Measurements from ENCODE around the gene ANGPTL5.
"Not testable (repeated sequence)": the region's sequence is repeated elsewhere in the genome, so short reads cannot be mapped to it uniquely, and the experiment has no call there.

The ANGPTL5 gene

GRCh38 chr11:101885631-101886030 lies 30.7 kb downstream of the ANGPTL5 start:
- no peak for DNase-seq

DNA sequence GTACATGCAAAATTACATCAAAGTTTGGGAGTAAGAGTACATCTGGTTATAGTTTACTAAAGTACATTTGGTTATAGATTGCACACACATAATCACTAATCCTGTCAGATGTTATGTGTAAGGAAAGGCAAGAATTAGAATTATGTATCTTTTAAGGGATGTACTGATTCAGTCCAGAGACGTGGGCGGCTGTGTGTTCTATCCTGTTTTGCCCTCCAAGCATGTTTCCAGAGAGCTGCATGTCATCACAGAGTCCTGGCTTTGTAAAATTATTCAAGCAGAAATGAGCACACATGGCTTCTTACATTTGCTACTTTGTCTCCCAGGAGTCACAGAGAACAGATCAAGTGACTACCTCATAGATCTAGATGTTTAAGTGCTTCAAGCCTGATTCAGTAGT lies 34.7 kb downstream of the ANGPTL5 start:
- no peak for DNase-seq

- DNase-seq = no peak
These were observed 36.1 kb downstream of the ANGPTL5 start for GRCh38 chr11:101880222-101880621.

GRCh38 chr11:101872171-101872882 lies 44.0 kb downstream of the ANGPTL5 start:
- no peak for DNase-seq

GRCh38 chr11:101870510-101870909 lies 45.8 kb downstream of the ANGPTL5 start:
- DNase-seq = no peak

- no peak for DNase-seq
These were observed 48.4 kb downstream of the ANGPTL5 start for GRCh38 chr11:101867951-101868350.

DNA sequence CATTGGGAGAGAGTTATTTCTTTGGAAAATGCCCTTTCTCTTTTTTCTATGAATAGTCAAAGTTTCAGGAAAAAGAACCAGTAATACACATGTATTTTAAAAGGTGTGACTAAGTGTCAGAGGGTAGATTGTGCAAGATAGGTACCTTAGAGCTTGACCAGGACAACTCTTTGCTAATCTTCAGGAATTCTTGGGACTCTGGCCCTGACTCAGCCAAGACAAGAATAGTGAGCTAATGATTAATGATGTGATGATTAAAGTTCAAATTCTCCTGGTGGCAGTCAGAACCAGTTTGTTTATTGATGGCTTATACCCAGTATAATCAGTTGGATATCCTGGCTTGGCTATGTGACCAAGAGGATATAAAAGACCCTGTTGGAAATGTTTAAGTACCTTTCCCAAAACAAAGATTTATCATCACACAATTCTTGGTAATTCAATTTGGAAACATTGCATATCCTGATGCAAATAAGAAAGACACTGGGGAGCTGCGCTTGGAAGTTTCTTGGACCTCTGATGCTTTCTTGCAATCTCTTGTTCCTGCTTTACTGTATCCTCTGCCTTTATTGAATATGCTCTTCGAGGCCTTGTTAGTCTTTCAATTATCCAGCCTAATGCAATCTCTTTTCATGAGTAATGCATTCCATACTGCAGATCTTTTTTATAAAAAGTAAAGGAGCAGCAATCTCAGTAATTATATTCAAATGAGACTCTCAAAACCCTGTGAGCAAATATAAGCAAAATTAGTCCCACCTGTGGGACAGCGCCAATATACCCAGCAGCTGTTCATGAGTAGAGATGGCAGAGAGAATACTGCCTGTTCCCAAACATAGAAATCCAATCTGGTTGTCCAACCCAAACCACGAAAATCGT lies 49.5 kb downstream of the ANGPTL5 start:
- no peak for DNase-seq

DNA sequence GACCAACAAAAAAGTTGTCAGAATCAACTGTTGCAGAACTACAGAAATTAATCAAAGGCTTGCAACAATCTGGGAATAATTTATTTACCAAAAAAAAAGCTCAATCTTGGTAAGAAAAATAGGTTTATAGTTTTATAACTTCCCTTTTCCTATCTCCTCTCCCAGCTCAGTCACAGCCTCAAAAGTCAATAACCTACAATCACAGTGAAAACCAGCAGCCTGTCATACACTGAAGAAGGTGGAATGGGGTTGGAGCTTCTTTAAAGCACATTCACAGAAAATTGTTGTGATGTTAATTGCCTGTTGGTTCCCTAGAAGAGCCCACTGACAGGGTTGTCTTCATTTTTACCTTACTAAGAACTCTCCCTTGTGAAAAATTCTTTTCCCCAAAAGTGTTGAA lies 52.2 kb downstream of the ANGPTL5 start:
- DNase-seq = no peak

DNA sequence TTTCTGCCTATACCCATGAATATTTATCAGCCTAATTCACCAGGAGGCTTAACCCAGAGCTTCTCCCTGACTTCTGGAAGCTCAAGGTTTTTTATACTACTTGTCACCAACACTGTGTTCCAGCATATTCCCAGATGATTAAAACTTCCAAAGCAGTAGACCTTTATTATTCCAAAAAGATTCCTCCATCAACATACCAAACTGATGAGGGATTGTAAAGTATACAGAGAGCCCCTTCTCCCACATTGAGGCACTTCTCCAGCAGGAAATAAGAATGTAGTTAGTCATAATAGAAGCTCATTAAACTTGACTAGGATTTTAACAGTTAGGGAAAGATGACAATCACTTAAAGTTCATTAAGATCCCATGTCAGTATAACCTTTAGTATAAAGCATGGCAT lies 53.0 kb downstream of the ANGPTL5 start:
- DNase-seq = no peak

- no peak for DNase-seq
These were observed 53.7 kb downstream of the ANGPTL5 start for GRCh38 chr11:101862391-101863233.

DNA sequence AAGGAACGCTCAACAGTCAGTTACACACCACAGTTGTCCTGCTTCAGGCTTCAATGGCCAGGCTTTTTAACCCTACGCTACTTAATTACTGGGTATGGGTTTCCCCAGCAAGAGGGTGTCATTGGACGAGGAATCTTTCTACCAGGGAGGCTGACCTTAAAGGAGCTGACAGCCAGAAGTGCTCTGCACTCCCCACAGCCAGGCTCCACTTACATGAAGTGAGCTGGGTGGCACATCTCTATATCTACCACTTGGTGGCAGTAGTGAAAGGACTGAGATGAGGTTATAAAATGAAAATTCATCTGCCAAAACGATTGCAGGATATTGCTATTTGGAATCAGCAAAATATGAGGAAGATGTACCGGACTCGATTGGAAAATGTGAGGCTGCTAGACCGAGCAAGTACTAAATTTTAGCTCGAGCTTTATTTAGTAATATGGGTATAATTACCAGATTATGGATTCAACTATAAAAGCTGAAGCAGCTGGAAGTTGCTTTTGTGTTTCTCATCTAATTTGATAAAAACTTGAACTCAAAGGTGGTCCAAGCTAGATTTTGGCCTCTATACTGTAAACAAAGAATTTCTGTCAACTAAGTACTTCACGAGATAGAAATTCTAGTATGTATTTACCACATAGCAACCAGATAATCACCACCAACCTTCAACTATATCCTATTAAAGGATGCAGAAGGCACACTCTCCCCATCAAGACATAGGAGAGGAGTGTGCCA lies 55.5 kb downstream of the ANGPTL5 start:
- DNase-seq = peak; percentile 16 to 46

- not testable (repeated sequence) for DNase-seq
These were observed 64.1 kb downstream of the ANGPTL5 start for GRCh38 chr11:101852260-101852659.

DNA sequence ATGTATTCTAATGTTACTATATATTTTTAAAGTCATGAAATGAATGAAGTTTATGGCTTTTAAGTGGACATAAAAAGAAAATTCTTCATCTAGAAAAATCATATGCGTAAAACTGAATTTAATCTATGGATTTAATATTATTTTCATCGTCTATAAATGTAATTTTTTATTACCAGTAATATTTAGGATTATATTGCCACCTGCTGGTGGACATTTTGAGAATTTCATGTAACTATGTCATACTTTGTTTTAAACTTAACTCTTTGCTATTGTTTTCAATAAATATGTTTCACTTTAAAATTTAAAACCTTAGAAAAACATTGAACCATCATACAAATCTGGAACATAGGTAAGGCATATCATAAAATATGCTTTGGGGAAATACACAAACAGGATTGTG lies 68.1 kb downstream of the ANGPTL5 start:
- DNase-seq = peak in 1 of 2 donors; percentile 56

- no peak for DNase-seq
These were observed 71.7 kb downstream of the ANGPTL5 start for GRCh38 chr11:101844608-101845007.

GRCh38 chr11:101840704-101841103 lies 75.6 kb downstream of the ANGPTL5 start:
- no peak for DNase-seq

All from inflammatory macrophage treated with lipopolysaccharide for 1 hour (primary cell).